NCI-H82 treated with DMSO at 0.1 percent for 48 hours (cell line): ENCODE results near the gene PEX5.
"Not testable (repeated sequence)": the region's sequence is repeated elsewhere in the genome, so short reads cannot be mapped to it uniquely, and the experiment has no call there.

Experiments
- DNase-seq: peaks from one replicate; lab custom pipeline; 2025; ENCODE audit not compliant: unreplicated experiment; lab: John Stamatoyannopoulos, UW

Gene PEX5

GRCh38 chr12:7158781-7159609, 30.5 kb upstream of the PEX5 start:
- no peak for DNase-seq

GRCh38 chr12:7160183-7160582, 29.3 kb upstream of the PEX5 start:
- no peak for DNase-seq

GRCh38 chr12:7161327-7161726, 28.2 kb upstream of the PEX5 start:
- DNase-seq: no peak

- no peak for DNase-seq
These were observed 27.7 kb upstream of the PEX5 start for GRCh38 chr12:7161811-7162210.

- peak; percentile 18 for DNase-seq
These were observed 26.8 kb upstream of the PEX5 start for GRCh38 chr12:7162691-7163114.

- DNase-seq: no peak
These were observed 19.5 kb upstream of the PEX5 start for GRCh38 chr12:7169951-7170350.

GRCh38 chr12:7171854-7172253, 17.6 kb upstream of the PEX5 start:
- no peak for DNase-seq

GRCh38 chr12:7175493-7175892, 14.0 kb upstream of the PEX5 start:
- no peak for DNase-seq

GRCh38 chr12:7176595-7176994, 12.9 kb upstream of the PEX5 start:
- no peak for DNase-seq

GRCh38 chr12:7178481-7178880, 11.0 kb upstream of the PEX5 start:
- DNase-seq: no peak

- DNase-seq: no peak
These were observed 8.8 kb upstream of the PEX5 start for GRCh38 chr12:7180685-7181084.

GRCh38 chr12:7186058-7186457, 3.4 kb upstream of the PEX5 start:
- not testable (repeated sequence) for DNase-seq

- peak; percentile 64 for DNase-seq
These were observed 706 bp upstream of the PEX5 start for GRCh38 chr12:7188562-7189397.

GRCh38 chr12:7190268-7191055, 976 bp downstream of the PEX5 start:
- no peak for DNase-seq

- DNase-seq: no peak
These were observed 4.2 kb downstream of the PEX5 start for GRCh38 chr12:7193674-7194073.

GRCh38 chr12:7197841-7198240, 8.4 kb downstream of the PEX5 start:
- no peak for DNase-seq

GRCh38 chr12:7203109-7203508, 13.6 kb downstream of the PEX5 start:
- no peak for DNase-seq

- DNase-seq: no peak
These were observed 15.6 kb downstream of the PEX5 start for GRCh38 chr12:7205091-7205490.

GRCh38 chr12:7206691-7207090, 17.2 kb downstream of the PEX5 start:
- no peak for DNase-seq

- no peak for DNase-seq
These were observed 18.6 kb downstream of the PEX5 start for GRCh38 chr12:7207866-7208625.

- DNase-seq: no peak
These were observed 20.5 kb downstream of the PEX5 start for GRCh38 chr12:7209958-7210357.
